Upper lobe of left lung (tissue), 6 donors: ENCODE data around the gene CNDP2. TPM values are rescaled to one million over a fixed set of nuclear protein-coding genes. Genes with fewer than 3 reads are reported as not detected.
A peak's percentile ranks its signal among the peaks of the same experiment; 100 is the strongest.
"Not testable (repeated sequence)": the region's sequence is repeated elsewhere in the genome, so short reads cannot be mapped to it uniquely, and the experiment has no call there.

Source experiments
- ATAC-seq, 2 donors: fragments of 200-7000 bp; cut with Tn5 transposase; one replicate each; pipeline ENCODE4 v1.9.1; 2022; ENCODE audit warnings: mild to moderate bottlenecking in 2 of 2, moderate library complexity in 2 of 2; ENCODE audit not compliant: low FRiP score in 2 of 2
- DNase-seq, 2 donors: peaks; one replicate each; pipeline ENCODE4 v3.0.0-alpha.2; 2019 to 2020
- H3K27ac ChIP-seq, 4 donors: fragments of 200-600 bp; sonication (generic); one replicate each; pipeline ENCODE4 v1.5.1; 2016 to 2019
- H3K27me3 ChIP-seq, 4 donors: fragments of 200-600 bp; sonication (generic); one replicate each; pipeline ENCODE4 v1.5.1; 2017 to 2019
- H3K36me3 ChIP-seq, 4 donors: fragments of 200-600 bp; sonication (generic); one replicate each; pipeline ENCODE4 v1.5.1; 2016 to 2019
- H3K4me1 ChIP-seq, 4 donors: fragments of 200-600 bp; sonication (generic); one replicate each; pipeline ENCODE4 v1.5.1; 2018 to 2019
- H3K4me3 ChIP-seq, 4 donors: fragments of 200-600 bp; sonication (generic); one replicate each; pipeline ENCODE4 v1.5.1; 2017 to 2019; ENCODE audit warnings: mild to moderate bottlenecking in 2 of 4, moderate library complexity in 1 of 4
- H3K9me3 ChIP-seq, 4 donors: fragments of 200-600 bp; sonication (generic); one replicate each; pipeline ENCODE4 v1.5.1; 2018 to 2019
- CTCF ChIP-seq, 6 experiments: fragments of 450-650 bp in 4 of 6; fragments of 200-600 bp in 2 of 6; sonication (generic) in 2 of 6; IDR thresholded peaks; one replicate each; pipeline ENCODE4 v1.5.1; 2016 to 2019; ENCODE audit warnings: antibody characterized with exemption in 6 of 6
- EP300 ChIP-seq, 4 donors: sonication (generic); formaldehyde crosslinking; IDR thresholded peaks; one replicate each; pipeline ENCODE4 v1.5.1; 2017; ENCODE audit warnings: antibody characterized with exemption in 4 of 4, control low read depth in 2 of 4
- POLR2A ChIP-seq, 4 donors: fragments of 450-650 bp; IDR thresholded peaks; one replicate each; pipeline ENCODE4 v1.5.1; 2016 to 2017; ENCODE audit warnings: antibody characterized with exemption in 4 of 4, mild to moderate bottlenecking in 2 of 4
- POLR2AphosphoS5 ChIP-seq, 2 donors: sonication (generic); formaldehyde crosslinking; IDR thresholded peaks; one replicate each; pipeline ENCODE4 v1.5.1; 2017; ENCODE audit warnings: antibody characterized with exemption in 2 of 2
- WGBS, 2 donors: methylation state at CpG; one replicate each; pipeline ENCODE4 v1.1.5; 2017 to 2018; 5-methylcytosine and 5-hydroxymethylcytosine counted together
- total RNA-seq, 6 donors: library from RNA; depleted of rRNA in 4 of 6; stranded (reverse); fragments of >200 nt in 4 of 6; gene quantifications; one replicate each; pipeline versions ENCODE4 v1.1.0 to v1.2.1, GENCODE V29; 2016 to 2021
- donor health status: DM: no; HTN: no; CAD: no; lungs with moderate emphysema.
- donor health status: DM: no; HTN: yes; CAD: no; lungs with severe emphysema.

The CNDP2 gene
- total RNA-seq, 6 donors from 2014 or later: 147 to 279 (median 196) TPM

DNA sequence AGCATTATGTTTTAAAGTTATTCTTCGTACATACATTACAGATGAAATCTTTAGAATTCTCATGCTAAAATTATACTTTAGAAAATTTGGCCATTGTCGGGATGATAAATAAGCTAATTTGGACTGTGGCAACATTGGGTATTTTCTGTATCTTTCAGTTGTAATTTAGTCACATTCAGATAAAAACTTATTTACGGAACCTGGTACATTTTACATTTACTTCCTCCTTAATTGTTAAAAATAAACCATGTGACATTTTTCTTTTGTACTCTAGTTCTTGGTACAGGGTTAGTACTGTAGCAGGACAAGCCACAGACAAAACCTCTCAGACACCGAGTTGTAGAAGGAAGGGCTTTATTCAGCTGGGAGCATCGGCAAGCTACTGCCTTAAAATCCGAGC is 4.2 kb downstream of the CNDP2 start:
- peak overlapping the region; percentile 55 to 97 (median 88) for H3K27ac ChIP-seq
- H3K27me3 ChIP-seq: no peaks in the 10 kb centered on the region
- ATAC-seq: no peak
- H3K36me3 ChIP-seq: peaks cover 20 to 46% (median 34%) of the 10 kb centered on the region in 4 donors
- peak overlapping the region in 3 of 4 donors; percentile 27 to 44 (median 41) for H3K4me3 ChIP-seq
- peaks cover 21 to 48% (median 45%) of the 10 kb centered on the region in 4 donors for H3K4me1 ChIP-seq
- TF ChIP-seq CTCF (IDR thresholded peaks at IDR 0.05): no peak
- TF ChIP-seq POLR2A (IDR thresholded peaks at IDR 0.05): peak in 1 of 4 donors; percentile 33
- 68 to 71% methylated on average over 6 of the region's 6 CpGs for WGBS, 2 donors
- no peaks in the 10 kb centered on the region for H3K9me3 ChIP-seq
- no peak for DNase-seq

GRCh38 chr18:74500774-74501173 is 4.6 kb downstream of the CNDP2 start:
- Histone ChIP-seq H3K4me3 (peak overlapping the region in 3 of 4 donors; percentile 4 to 44 (median 41)), H3K27ac (peak overlapping the region; percentile 55 to 97 (median 88)), H3K36me3 (peaks cover 20 to 50% (median 37%) of the 10 kb centered on the region in 4 donors), H3K4me1 (peaks cover 21 to 48% (median 43%) of the 10 kb centered on the region in 4 donors)
- H3K27me3 ChIP-seq, DNase-seq, H3K9me3 ChIP-seq, ATAC-seq: not testable (repeated sequence)
- WGBS, 2 donors: 50 to 59% methylated on average over 8 of the region's 8 CpGs

DNA sequence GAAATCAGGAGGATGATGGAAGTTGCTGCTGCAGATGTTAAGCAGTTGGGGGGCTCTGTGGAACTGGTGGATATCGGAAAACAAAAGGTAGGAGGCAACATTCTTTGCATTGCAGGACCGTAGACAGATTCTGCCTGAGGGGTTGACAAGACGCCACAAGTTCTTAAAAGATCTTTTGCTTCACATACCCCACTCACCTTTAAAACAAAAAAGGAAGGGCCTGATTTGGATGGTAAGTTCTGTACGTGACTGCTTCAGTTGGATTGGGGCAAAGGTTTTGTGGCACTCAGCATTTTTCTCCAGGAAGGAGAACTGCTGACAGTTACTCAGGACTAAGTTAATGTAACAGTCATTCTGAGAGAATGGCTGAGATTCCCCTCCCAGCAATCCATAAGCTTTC is 5.2 kb downstream of the CNDP2 start:
- H3K27me3 ChIP-seq: no peaks in the 10 kb centered on the region
- peak overlapping the region; percentile 55 to 97 (median 88) for H3K27ac ChIP-seq
- WGBS, 2 donors: 74 to 81% methylated on average over 4 of the region's 4 CpGs
- DNase-seq (peak in 1 of 2 donors; percentile 26), ATAC-seq (no peak)
- TF ChIP-seq EP300 (IDR thresholded peaks at IDR 0.05) (no peak), POLR2AphosphoS5 (IDR thresholded peaks at IDR 0.05) (no peak), POLR2A (IDR thresholded peaks at IDR 0.05) (no peak), CTCF (IDR thresholded peaks at IDR 0.05) (no peak)
- H3K9me3 ChIP-seq: no peaks in the 10 kb centered on the region
- H3K4me1 ChIP-seq: peaks cover 21 to 48% (median 43%) of the 10 kb centered on the region in 4 donors
- H3K4me3 ChIP-seq: peak overlapping the region in 2 of 4 donors; percentile 4 to 41
- H3K36me3 ChIP-seq: peaks cover 22 to 56% (median 43%) of the 10 kb centered on the region in 4 donors

DNA sequence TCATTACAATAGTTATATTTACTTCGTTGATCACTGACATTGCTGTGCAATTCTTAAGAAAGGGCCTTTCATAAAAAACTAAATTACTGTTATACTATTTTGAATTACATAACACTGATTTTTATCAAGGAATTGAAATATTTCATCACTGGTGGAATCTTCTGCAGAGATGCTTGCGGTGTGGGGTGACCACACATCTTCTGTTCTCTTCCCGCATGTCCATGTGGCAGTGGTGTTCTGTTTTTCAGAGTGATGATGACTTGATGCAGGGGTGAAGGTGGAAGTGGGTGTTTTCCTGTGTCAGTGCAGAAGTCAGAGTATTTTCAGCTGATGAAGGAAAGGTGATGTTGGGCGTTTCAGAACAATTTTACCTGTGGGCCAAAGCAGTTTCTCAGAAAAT is 7.0 kb downstream of the CNDP2 start:
- no peak overlapping the region for H3K27ac ChIP-seq
- H3K36me3 ChIP-seq: peaks cover 27 to 73% (median 60%) of the 10 kb centered on the region in 4 donors
- WGBS, 2 donors: 83 to 94% methylated on average over 4 of the region's 4 CpGs
- DNase-seq (peak in 1 of 2 donors; percentile 6), ATAC-seq (no peak)
- peaks cover 6 to 33% (median 27%) of the 10 kb centered on the region in 4 donors for H3K4me1 ChIP-seq
- no peaks in the 10 kb centered on the region for H3K27me3 ChIP-seq
- no peak overlapping the region for H3K4me3 ChIP-seq
- H3K9me3 ChIP-seq: no peaks in the 10 kb centered on the region
- no peak for TF ChIP-seq CTCF (IDR thresholded peaks at IDR 0.05)
- no peak for TF ChIP-seq POLR2AphosphoS5 (IDR thresholded peaks at IDR 0.05)
- no peak for TF ChIP-seq EP300 (IDR thresholded peaks at IDR 0.05)
- TF ChIP-seq POLR2A (IDR thresholded peaks at IDR 0.05): no peak

GRCh38 chr18:74505776-74506175 is 9.6 kb downstream of the CNDP2 start:
- no peak overlapping the region for H3K4me3 ChIP-seq
- TF ChIP-seq CTCF (IDR thresholded peaks at IDR 0.05) (no peak), EP300 (IDR thresholded peaks at IDR 0.05) (no peak), POLR2AphosphoS5 (IDR thresholded peaks at IDR 0.05) (no peak), POLR2A (IDR thresholded peaks at IDR 0.05) (no peak)
- DNase-seq (peak in 1 of 2 donors; percentile 73), ATAC-seq (no peak)
- H3K9me3 ChIP-seq: no peaks in the 10 kb centered on the region
- H3K4me1 ChIP-seq: peaks cover 0 to 10% (median 6%) of the 10 kb centered on the region in 4 donors
- WGBS, 2 donors: 96 to 99% methylated on average over 15 to 16 of the region's 16 CpGs
- no peak overlapping the region for H3K27ac ChIP-seq
- no peaks in the 10 kb centered on the region for H3K27me3 ChIP-seq
- H3K36me3 ChIP-seq: peaks cover 48 to 100% (median 85%) of the 10 kb centered on the region in 4 donors
